ENCODE data around the gene C7.

DNA sequence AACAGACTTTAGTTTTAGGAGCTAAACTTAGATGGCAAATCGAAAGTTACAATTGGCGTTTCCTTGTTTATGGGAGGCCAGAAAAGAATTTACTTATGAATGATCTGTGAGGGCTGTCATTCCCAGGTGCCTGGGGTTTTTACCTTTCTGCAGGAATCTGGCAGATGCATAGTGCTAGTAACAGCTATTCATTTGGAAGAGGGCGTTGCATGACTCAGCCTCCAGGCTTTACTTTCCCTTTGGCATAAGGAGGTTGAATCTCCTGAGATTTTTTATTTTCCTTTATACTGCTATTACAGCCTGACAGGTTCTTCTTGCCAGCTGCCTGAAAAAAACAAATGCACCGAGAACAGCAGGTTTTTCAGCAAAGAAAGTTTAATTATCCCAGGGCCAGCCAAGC is 38.1 kb upstream of the C7 start:
- no peak for TF ChIP-seq CREB1 (CRISPR knock-in tag; IDR thresholded peaks at IDR 0.05; ENCODE audit: low read depth)
- no peak for TF ChIP-seq POLR2AphosphoS5 (IDR thresholded peaks at IDR 0.05; ENCODE audit: low read depth)
- TF ChIP-seq, protein P1, sequence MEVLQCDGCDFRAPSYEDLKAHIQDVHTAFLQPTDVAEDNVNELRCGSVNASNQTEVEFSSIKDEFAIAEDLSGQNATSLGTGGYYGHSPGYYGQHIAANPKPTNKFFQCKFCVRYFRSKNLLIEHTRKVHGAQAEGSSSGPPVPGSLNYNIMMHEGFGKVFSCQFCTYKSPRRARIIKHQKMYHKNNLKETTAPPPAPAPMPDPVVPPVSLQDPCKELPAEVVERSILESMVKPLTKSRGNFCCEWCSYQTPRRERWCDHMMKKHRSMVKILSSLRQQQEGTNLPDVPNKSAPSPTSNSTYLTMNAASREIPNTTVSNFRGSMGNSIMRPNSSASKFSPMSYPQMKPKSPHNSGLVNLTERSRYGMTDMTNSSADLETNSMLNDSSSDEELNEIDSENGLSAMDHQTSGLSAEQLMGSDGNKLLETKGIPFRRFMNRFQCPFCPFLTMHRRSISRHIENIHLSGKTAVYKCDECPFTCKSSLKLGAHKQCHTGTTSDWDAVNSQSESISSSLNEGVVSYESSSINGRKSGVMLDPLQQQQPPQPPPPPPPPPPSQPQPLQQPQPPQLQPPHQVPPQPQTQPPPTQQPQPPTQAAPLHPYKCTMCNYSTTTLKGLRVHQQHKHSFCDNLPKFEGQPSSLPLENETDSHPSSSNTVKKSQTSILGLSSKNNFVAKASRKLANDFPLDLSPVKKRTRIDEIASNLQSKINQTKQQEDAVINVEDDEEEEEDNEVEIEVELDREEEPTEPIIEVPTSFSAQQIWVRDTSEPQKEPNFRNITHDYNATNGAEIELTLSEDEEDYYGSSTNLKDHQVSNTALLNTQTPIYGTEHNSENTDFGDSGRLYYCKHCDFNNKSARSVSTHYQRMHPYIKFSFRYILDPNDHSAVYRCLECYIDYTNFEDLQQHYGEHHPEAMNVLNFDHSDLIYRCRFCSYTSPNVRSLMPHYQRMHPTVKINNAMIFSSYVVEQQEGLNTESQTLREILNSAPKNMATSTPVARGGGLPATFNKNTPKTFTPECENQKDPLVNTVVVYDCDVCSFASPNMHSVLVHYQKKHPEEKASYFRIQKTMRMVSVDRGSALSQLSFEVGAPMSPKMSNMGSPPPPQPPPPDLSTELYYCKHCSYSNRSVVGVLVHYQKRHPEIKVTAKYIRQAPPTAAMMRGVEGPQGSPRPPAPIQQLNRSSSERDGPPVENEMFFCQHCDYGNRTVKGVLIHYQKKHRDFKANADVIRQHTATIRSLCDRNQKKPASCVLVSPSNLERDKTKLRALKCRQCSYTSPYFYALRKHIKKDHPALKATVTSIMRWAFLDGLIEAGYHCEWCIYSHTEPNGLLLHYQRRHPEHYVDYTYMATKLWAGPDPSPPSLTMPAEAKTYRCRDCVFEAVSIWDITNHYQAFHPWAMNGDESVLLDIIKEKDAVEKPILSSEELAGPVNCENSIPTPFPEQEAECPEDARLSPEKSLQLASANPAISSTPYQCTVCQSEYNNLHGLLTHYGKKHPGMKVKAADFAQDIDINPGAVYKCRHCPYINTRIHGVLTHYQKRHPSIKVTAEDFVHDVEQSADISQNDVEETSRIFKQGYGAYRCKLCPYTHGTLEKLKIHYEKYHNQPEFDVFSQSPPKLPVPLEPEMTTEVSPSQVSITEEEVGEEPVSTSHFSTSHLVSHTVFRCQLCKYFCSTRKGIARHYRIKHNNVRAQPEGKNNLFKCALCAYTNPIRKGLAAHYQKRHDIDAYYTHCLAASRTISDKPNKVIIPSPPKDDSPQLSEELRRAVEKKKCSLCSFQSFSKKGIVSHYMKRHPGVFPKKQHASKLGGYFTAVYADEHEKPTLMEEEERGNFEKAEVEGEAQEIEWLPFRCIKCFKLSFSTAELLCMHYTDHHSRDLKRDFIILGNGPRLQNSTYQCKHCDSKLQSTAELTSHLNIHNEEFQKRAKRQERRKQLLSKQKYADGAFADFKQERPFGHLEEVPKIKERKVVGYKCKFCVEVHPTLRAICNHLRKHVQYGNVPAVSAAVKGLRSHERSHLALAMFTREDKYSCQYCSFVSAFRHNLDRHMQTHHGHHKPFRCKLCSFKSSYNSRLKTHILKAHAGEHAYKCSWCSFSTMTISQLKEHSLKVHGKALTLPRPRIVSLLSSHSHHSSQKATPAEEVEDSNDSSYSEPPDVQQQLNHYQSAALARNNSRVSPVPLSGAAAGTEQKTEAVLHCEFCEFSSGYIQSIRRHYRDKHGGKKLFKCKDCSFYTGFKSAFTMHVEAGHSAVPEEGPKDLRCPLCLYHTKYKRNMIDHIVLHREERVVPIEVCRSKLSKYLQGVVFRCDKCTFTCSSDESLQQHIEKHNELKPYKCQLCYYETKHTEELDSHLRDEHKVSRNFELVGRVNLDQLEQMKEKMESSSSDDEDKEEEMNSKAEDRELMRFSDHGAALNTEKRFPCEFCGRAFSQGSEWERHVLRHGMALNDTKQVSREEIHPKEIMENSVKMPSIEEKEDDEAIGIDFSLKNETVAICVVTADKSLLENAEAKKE (CRISPR knock-in tag; IDR thresholded peaks at IDR 0.05): no peak
- no peak for TF ChIP-seq ZNF114 (CRISPR knock-in tag; IDR thresholded peaks at IDR 0.05)
- no peak for TF ChIP-seq EZH2 (IDR thresholded peaks at IDR 0.05; ENCODE audit: low read depth, unreplicated experiment)
- TF ChIP-seq, protein P2, sequence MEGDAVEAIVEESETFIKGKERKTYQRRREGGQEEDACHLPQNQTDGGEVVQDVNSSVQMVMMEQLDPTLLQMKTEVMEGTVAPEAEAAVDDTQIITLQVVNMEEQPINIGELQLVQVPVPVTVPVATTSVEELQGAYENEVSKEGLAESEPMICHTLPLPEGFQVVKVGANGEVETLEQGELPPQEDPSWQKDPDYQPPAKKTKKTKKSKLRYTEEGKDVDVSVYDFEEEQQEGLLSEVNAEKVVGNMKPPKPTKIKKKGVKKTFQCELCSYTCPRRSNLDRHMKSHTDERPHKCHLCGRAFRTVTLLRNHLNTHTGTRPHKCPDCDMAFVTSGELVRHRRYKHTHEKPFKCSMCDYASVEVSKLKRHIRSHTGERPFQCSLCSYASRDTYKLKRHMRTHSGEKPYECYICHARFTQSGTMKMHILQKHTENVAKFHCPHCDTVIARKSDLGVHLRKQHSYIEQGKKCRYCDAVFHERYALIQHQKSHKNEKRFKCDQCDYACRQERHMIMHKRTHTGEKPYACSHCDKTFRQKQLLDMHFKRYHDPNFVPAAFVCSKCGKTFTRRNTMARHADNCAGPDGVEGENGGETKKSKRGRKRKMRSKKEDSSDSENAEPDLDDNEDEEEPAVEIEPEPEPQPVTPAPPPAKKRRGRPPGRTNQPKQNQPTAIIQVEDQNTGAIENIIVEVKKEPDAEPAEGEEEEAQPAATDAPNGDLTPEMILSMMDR (conservative IDR thresholded peaks at IDR 0.05; ENCODE audit: low read depth in 2 of 2): no peak
- TF ChIP-seq, protein P3, sequence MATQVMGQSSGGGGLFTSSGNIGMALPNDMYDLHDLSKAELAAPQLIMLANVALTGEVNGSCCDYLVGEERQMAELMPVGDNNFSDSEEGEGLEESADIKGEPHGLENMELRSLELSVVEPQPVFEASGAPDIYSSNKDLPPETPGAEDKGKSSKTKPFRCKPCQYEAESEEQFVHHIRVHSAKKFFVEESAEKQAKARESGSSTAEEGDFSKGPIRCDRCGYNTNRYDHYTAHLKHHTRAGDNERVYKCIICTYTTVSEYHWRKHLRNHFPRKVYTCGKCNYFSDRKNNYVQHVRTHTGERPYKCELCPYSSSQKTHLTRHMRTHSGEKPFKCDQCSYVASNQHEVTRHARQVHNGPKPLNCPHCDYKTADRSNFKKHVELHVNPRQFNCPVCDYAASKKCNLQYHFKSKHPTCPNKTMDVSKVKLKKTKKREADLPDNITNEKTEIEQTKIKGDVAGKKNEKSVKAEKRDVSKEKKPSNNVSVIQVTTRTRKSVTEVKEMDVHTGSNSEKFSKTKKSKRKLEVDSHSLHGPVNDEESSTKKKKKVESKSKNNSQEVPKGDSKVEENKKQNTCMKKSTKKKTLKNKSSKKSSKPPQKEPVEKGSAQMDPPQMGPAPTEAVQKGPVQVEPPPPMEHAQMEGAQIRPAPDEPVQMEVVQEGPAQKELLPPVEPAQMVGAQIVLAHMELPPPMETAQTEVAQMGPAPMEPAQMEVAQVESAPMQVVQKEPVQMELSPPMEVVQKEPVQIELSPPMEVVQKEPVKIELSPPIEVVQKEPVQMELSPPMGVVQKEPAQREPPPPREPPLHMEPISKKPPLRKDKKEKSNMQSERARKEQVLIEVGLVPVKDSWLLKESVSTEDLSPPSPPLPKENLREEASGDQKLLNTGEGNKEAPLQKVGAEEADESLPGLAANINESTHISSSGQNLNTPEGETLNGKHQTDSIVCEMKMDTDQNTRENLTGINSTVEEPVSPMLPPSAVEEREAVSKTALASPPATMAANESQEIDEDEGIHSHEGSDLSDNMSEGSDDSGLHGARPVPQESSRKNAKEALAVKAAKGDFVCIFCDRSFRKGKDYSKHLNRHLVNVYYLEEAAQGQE (IDR thresholded peaks at IDR 0.05; ENCODE audit: unreplicated experiment): no peak
- no peak for TF ChIP-seq STAT1 (IDR thresholded peaks at IDR 0.05; ENCODE audit: unreplicated experiment)
- TF ChIP-seq, protein P4, sequence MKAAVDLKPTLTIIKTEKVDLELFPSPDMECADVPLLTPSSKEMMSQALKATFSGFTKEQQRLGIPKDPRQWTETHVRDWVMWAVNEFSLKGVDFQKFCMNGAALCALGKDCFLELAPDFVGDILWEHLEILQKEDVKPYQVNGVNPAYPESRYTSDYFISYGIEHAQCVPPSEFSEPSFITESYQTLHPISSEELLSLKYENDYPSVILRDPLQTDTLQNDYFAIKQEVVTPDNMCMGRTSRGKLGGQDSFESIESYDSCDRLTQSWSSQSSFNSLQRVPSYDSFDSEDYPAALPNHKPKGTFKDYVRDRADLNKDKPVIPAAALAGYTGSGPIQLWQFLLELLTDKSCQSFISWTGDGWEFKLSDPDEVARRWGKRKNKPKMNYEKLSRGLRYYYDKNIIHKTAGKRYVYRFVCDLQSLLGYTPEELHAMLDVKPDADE (IDR thresholded peaks at IDR 0.05): no peak

Data from GM23338 (cell line).